ENCODE results near the gene CACNA2D2.

CACNA2D2 gene

DNA sequence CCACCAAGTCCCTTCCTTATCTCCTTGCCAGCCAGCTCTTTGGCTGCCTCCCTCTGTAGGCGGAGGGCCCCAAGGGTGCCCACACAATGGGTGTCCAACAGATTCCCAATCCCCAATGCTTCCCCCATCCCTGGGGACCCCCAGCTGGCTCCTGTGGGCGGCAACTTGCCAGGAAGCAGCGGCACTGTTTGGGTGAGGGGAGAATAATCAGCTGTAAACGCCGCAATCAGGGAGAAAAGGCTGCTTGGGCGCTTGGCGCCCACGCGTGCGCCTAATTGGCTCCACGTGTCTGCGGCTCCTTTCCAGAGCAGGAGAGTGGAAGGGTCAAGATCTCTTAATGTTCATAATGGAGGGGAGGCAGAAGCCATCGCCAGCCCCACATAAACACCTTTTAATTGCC, 76.2 kb downstream of the CACNA2D2 start:
- DNase-seq (ENCODE audit: low spot score) = no peak

DNA sequence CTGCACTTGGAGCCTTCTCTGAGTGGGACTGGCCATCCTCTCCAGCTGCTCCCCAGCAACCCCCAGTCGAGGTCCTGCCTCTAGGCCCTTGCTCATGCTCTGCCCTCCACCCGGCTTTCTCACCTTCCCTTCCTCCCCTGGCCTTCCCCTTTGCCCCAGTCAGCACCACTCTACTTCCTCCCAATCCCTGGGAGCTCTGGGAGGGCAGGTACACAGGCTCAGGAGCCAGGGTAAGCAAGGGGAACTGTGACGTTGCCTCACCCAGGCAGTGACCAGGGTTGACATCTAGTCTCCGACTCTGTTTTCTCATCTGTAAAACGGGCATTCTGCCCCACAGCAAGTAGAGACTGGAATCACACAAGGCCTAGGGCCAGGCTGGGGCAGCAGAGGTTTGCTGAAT, 77.5 kb downstream of the CACNA2D2 start:
- no peak for DNase-seq (ENCODE audit: low spot score)

DNA sequence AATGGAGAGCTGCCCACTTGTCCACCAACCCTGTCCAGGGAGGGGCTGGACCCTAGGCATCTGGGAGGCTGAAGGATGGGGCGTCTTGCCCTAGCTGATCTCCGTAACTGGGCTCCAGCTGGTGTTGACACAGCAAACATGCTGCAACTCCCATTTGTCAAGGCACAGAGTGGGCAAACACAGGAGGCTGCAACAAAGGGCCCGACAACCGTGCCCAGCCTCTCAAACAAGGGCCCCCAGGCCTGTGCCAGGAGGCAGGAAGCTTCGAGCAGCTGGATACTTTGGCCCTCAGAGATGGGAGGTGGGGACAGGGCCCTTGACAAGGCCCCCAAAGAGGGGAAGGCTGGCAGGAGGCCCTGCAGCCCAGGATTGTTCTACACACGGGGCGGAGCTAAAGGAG, 79.9 kb downstream of the CACNA2D2 start:
- DNase-seq (ENCODE audit: low spot score) = no peak

DNA sequence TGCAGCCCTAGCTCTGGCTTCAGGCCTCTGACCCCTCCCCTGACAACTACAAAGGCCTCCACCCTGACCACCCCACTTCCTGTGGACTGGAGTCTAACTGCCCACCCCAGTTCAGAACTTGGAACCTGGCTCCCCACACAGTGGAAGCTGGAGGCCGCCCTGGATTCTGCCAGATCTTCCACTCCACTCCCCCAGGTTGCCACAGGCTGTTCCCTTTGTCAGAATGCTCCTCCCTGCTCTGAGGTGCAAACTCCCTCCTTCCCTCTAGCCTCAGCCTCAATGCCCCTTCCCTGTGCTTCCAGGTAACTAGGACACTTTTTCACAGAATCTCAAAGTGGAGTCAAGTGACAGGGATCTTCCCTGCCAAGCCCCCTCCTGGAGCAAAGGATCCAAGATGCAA, 81.3 kb downstream of the CACNA2D2 start:
- no peak for DNase-seq (ENCODE audit: low spot score)

DNA sequence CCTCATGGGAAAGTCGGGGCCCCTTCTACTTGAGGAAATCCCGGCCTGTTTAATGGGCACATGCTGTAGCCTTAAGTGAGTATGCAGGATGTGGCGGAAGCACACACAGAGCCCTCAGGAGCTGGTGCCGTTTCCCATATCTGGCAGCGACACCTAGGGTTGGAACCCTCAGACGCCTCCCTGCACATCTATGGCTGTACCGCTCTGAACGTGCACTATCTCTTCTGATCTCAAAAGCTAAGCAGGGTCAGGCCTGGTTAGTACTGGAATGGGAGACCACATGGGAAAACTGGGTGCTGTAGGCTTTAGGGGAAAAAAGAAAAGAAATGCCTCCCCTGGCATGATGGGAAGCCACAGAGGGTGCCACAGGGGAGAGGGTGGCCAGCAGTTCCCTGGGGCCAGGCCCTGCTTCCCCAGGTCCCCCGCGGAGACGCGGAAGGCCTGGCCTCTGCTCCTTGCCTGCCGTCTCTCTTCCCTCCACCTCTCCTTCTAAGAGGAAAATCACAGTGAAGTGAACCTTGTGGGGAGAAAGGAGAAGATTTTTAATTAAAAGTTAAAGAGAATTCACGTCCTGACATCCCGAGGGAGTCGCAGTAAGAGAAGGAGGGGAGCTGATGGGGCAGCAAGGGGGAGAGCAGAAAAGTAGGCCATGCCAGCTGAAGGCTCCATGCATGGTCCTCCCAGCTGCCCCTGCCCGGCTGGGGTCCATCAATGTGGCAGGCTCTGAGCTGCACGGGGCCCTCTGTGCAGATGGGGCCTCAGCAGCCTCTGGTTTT, 83.7 kb downstream of the CACNA2D2 start:
- no peak for DNase-seq (ENCODE audit: low spot score)

DNA sequence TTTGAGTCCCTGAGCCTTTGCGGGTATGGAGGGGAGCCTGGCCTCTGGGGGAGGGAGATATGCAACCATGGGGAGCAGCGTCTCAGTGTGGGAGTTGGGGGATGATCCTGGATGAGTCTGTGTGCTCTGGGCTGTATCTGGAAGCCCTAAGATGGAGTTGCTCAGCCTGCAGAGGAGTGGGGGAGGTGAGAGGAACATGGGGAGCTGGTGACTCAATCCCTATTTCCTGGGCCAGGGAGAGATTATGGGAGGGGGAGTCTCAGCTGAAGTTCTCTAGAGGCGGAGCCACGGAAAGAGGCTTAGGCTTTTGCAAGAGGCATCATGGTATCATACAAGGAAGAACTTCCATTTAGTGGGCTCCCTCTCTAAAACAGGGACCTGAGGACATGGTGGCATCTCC, 84.6 kb downstream of the CACNA2D2 start:
- no peak for DNase-seq (ENCODE audit: low spot score)

DNA sequence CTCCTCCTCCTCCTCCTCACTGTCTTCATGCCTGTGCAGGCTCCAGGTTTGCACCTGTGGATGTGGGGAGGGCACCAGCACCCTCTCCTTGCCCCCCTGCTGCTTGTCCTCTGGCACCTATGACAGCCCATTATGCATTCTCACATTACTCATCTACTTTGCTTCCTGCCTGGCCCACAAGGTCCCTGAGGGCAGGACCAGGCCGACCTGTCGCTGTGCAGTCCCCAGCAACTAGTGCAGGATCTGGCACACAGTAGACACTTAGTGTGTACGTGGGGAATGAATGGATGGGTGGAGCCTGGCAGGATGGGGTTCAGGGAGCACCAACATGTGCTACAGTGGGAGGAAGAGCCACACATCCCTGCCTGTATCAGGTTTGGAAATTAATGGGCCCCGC, 85.8 kb downstream of the CACNA2D2 start:
- no peak for DNase-seq (ENCODE audit: low spot score)

DNA sequence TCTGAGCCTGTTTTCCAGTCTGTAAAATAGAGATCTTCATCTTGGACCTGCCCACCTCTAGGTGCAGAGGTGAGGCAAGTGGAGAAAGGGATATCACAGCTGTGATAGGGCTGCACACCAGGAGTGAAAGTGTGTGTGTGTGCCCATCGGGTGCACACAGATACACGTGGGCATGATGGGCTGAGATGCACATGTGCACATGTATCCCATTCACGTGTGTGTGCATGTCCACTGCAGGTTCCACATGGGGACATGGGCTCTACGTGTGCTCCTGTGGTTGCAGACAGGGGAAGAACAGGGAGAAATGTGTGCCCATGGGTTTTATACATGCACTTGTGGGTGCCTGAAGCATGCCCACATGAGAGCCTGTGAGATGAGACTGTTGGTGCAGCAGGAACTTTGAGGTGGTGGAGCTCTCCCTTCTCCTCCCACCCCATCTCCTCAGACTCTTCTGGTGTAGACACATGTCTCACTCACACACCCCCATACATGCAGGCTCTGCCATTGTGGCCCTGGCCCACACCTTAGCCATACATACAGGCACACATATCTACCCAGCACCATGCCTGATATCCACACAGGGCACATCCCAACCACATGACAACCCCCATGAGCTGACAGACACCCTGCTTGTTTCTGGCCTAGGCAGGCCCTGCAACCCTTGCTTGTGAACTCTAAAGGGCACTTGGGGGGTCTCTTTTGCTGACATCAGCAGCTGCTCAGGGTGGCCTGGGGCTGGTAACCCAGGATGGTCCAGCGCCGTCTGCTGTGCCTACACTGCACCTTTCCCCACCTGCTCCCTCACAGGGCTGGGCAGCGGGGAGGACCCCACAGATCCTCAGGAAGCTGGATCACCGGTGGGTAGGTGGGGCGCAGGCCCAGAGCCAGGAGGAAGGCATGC, 86.4 kb downstream of the CACNA2D2 start:
- DNase-seq (ENCODE audit: low spot score) = no peak

DNA sequence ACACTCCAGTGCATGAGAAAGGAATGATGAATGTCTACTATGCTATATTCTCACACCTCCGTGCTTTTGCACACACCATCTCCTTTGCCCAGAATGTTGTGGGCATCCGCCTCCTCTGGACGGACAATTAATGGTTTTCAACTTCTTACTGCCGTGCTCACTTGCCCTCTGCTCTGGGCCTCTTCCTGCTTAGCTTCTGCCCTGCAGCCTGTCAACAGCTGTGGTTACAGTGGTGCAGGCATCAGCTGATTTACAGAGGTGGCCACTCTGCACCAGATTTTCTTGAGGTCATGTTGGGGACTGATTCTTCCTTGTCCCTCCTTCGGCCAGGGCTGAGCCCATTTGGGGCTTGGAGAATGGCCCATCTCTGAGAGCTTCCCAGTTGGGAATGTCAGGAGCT, 87.6 kb downstream of the CACNA2D2 start:
- no peak for DNase-seq (ENCODE audit: low spot score)

DNA sequence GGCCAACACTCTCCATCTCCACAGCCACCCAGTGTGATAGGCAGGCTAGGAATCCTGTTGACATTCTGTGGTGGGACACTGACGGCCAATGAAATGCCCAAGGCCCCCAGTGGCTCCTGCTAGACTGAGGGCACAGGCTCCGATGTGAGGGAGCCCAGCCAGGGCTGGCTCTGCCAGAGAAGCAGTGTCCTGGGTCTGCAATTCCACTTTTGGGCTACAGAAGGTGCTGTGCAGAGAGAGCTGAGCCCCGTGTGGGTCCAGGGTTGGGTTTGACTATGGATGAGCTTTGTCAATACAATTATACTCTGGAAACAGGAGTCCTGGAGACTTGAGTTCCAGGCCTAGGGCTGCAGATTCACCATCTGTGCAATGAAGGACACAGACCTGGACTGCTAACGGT, 88.4 kb downstream of the CACNA2D2 start:
- no peak for DNase-seq (ENCODE audit: low spot score)

DNA sequence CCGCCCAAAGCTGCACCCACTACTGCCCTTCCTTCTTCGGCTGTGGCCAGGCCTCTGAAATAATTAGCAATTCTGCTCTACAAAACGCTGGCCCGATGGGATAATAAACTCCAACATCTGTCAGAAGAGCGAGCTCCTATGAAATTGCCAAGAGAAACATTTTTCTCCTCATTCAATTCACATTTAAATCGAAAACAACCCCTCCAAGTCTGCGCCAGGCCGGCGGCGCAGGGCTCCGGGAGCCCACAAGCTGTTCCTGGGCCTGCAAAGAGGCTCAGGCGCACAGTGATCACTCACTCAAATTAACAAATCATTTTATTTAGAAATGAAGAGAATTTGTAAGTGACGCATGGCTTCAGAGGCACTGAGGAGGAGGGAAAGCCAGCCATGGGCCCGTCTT, 88.8 kb downstream of the CACNA2D2 start:
- DNase-seq (ENCODE audit: low spot score) = no peak

DNA sequence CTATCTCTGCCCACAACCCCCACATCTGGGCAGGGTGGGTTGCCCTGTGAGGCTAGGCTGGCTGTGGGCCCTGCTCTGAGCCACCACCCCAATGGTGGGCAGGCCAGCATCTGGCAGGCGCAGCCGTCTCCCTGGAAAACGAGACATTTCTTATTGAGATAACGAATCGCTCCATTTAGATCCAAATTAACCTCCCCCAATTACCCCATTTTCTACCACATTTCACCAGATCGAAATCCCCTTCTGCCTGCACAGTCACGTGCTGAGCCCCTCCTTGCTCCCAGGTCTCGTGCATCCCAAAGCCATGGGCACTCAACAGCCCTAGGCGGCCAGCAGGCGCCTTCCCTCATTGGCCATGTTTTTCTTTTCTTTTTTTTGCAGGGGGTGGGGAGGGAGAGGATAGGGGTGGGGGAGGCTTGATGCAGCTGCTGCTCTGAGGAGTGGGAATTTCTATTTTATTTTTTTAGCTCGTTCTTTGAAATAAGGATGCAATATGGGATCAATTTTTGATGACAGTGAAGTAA, 91.1 kb downstream of the CACNA2D2 start:
- DNase-seq (ENCODE audit: low spot score) = no peak

DNA sequence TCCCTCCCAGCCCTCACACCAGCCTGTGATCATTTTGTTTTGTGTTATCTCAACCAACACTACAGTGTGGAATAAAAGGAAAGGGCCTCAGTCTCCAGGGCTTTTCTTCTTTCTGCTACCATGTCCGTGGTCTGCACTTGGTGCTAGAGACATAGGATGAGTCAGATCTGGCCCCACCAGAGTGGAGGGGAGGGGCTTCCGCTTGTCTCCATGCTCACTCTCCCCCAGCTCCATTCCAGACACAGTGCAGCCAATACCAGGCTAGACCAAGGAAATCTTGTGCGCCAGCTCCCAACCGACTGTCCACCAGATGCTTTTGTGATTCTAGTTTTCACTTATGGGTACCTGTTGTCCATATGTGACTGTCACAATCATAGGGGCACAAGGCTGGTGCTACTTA, 92.2 kb downstream of the CACNA2D2 start:
- DNase-seq (ENCODE audit: low spot score) = no peak

DNA sequence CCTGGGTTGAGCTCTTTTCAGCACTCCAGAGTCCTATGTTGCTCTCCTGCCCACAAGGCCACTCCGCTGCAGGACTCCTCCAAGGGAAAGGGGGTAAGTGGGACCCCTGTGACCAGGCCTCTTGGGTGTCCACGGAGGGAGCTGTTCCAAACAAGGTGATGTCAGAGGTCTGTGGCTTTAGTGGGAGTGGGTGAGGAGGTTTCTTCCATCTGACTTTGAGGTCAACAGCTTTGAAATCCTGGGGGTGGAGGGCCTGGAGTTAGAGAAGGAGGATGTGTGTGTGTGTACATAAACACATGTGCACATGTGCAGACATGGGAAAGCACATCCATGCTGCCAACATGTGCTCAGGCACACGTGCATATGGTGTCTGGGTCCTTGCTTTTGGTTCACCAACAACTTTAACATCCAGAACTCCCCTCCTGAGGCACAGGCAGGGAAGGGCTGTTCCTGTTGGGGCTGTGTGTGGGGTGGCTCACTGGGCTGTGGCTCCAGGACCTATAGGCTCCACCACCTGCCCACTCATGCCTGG, 92.8 kb downstream of the CACNA2D2 start:
- DNase-seq (ENCODE audit: low spot score) = no peak

DNA sequence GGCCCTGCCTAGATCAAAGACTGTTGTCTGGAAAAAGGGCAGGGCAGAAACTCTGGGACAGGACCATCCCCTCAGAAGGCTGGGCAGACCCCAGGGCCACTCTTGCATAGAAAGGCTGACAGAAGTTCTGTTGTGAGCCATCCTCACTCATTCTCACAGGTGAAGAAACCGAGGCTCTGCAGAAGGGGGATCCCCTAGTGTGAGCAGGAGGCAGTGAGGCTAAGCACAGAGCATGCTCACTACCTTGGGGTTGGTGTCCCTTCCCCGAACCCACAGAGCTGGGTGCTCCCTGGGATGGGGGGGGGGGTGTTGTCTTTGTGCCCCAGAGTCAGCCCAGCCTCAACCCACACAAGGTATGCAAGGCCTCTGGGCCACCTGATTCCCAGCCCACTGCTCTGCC, 93.2 kb downstream of the CACNA2D2 start:
- DNase-seq (ENCODE audit: low spot score) = no peak

DNA sequence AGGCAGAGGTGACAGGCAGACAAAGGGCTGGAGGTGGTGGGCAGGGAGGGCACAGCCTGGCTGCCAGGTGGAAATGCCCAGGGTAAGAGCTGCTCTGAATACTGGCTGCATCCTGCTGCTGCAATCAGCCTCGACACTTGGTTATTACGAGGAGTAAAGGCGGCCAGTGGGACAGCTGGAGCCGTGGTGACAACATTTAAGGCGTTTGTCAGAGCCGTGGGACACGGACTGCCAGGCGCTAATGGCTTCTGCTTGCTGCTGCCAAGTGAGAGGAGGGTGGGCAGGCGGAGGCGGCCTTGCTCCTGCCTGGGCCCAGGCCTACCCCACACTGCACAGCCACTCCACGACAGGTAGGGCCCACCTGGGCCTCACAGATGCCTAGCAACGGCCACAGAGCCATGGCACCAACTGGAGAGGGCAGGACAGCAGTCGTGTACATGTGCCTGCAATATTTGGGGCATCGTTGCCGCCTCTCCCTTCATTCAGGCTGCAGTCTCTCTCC, 94.9 kb downstream of the CACNA2D2 start:
- DNase-seq (ENCODE audit: low spot score) = no peak

DNA sequence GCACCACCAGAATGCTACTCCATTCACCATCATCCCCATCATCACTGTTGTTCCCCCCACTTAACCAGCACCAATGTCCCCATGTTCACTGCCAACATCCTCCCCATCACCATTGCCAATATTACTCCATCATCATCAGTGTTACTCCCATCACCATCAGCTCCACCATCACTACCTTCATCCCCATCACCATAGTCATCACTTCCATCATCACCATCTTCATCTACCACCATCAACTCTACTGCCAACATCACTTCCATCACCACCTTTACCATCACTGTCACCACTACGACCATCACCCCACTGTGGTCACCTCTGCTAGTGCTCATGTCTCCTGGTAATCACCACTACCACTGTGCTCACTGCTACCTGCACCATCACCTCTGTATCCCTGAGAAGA, 96.9 kb downstream of the CACNA2D2 start:
- DNase-seq (ENCODE audit: low spot score) = no peak

DNA sequence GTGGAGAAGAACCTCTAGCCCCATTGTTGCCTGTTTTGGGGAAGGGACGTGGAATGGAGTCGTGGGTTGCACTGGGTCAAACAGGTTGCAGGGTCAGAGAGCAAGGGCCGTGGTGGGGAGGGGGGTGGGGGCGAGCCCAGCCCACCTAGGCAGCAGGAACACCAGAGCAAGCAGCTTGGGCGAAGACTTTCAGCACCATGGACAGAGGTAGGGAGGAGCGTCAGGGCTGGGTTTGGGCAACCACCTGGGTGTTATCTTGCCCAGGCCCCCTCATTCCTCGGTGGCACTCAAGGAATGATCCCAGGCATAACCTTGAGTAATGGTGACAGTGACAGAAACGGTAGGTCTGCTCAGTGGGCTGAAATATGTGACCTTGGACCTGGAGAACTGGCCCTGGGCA, 98.2 kb downstream of the CACNA2D2 start:
- DNase-seq (ENCODE audit: low spot score) = no peak

DNA sequence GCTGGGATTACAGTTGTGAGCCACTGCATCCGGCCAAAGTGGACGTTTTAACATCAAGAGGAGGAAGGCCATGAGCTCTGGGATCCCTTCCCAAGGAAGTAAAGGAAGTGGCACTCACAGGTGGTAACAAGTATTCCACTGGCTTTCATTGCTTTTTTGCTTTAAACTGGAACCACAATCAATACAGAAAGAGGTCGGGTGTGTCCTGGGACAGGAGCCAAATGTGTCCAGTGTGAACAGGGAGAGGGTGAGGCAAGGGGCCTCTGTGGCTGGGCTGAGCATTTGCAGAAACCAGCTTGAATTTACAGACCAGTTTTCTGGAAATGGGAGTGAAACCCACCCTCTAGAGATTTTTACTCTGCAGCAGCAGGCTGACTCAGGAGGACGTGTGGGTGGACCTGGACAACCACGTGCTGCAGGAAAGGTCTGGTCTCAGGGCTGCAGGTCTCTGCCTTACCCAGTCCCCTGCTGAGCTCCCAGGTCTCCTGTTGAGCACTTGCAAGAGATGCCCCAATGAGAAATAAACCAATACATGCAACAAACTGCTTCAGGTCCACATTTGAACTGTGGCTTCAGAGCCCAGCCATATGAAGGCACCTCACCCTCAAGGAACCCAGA, 101.3 kb downstream of the CACNA2D2 start:
- no peak for DNase-seq (ENCODE audit: low spot score)

DNA sequence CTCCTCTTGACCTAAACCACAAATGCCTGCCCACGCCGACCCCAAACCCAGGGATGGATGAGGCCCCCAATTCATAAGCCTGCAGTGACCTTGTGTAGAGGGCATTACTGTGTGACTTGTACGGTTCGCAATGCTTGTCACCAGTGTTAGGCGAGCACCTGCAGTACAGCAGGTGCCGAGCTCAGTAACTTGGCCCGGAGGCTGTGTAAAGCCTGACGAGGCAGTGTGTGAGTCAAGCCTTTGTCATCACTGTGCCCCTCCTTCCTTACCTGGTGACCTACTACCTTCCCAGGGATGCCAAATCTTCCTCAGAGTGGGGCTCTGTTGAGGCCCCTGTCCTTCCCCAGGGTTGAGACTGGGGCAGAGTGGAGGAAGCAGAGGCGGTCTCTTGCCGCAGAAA, 106.9 kb downstream of the CACNA2D2 start:
- no peak for DNase-seq (ENCODE audit: low spot score)

DNA sequence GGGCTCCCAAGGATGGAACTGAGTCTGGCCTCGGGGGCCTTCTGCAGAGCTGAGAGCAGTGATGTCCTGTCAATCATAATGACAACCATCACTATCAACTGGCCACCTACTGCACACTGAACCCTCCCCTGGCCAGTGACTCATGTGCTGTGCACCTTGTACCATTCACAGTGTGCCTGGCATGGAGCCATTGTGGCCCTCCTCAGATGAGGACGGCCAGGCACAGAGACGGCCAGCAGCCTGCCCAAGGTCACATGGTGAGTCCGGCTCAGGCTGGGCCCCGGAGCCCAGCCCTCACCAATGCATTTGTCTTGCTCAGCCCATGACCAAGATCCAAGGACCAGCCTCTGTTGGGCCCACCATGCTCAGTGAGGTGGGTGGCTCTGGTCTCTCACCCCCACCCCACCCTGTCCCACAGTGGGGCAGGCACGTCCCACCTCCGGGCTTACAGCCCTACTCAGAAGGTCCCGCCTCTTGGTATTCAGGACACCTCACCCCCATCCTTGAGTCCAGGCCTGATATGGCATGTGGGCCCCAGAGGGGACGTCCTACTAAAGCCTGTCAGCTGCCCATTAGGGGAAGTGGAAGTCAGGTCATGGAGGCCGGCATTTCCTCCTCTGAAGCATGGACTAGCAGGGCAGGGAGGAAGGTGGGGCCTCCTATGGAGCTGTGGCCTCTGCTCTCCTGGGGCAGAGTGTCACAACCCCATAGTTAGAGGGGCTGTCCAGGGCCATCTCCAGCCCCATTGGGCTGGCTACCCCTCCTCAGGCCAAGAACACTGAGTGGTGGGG, 108.2 kb downstream of the CACNA2D2 start:
- DNase-seq (ENCODE audit: low spot score) = no peak

Measured in AG08395 (cell line).